Measurements from ENCODE around the gene MMRN2. TPM values are rescaled to one million over a fixed set of nuclear protein-coding genes. Genes with fewer than 3 reads are reported as not detected.
"Not testable (repeated sequence)": the region's sequence is repeated elsewhere in the genome, so short reads cannot be mapped to it uniquely, and the experiment has no call there.

Gene MMRN2
- 10 to 100 TPM; 23.1 to 77.6 (median 40.7) TPM for total RNA-seq

- Histone ChIP-seq H3K36me3 (no peaks in the 10 kb centered on the region), H3K27me3 (no peaks in the 10 kb centered on the region), H3K27ac (peak within 1 kb of the TSS; percentile 63), H3K9me3 (no peaks in the 10 kb centered on the region), H3K4me1 (peaks cover 81% of the 10 kb centered on the region), H3K4me3 (peak within 1 kb of the TSS; percentile 31)
- no peak for TF ChIP-seq POLR2A (IDR thresholded peaks at IDR 0.05)
- no peak for TF ChIP-seq CTCF (IDR thresholded peaks at IDR 0.05)
- 60% methylated on average over 9 of the region's 9 CpGs for WGBS
- no peak for DNase-seq (ENCODE audit: low spot score in 2 of 2)
These were observed at the start of gene MMRN2 for GRCh38 chr10:86957471-86958115. TSS of gene MMRN2 (minus strand) at chr10:86957615. CDS start at chr10:86957541, 74 bp downstream.

GRCh38 chr10:87007124-87007523 is 49.7 kb upstream of the MMRN2 start:
- not testable (repeated sequence) for H3K4me1 ChIP-seq; H3K9me3 ChIP-seq; H3K27me3 ChIP-seq; H3K36me3 ChIP-seq; H3K27ac ChIP-seq; H3K4me3 ChIP-seq; DNase-seq (ENCODE audit: low spot score in 2 of 2)
- 57% methylated on average over 1 of the region's 1 CpG for WGBS

GRCh38 chr10:87000491-87000890 is 43.1 kb upstream of the MMRN2 start:
- DNase-seq (ENCODE audit: low spot score in 2 of 2): no peak
- no peaks in the 10 kb centered on the region for H3K4me1 ChIP-seq
- H3K27me3 ChIP-seq: no peaks in the 10 kb centered on the region
- no peaks in the 10 kb centered on the region for H3K9me3 ChIP-seq
- TF ChIP-seq CTCF (IDR thresholded peaks at IDR 0.05) (no peak), POLR2AphosphoS5 (IDR thresholded peaks at IDR 0.05) (no peak), EP300 (IDR thresholded peaks at IDR 0.05) (no peak), POLR2A (IDR thresholded peaks at IDR 0.05) (no peak)
- H3K27ac ChIP-seq: no peak overlapping the region
- 82% methylated on average over 3 of the region's 3 CpGs for WGBS
- peaks cover 2% of the 10 kb centered on the region for H3K36me3 ChIP-seq
- no peak overlapping the region for H3K4me3 ChIP-seq

GRCh38 chr10:86999802-87000403 is 42.5 kb upstream of the MMRN2 start:
- not testable (repeated sequence) for H3K9me3 ChIP-seq; H3K4me3 ChIP-seq; DNase-seq (ENCODE audit: low spot score in 2 of 2); H3K27ac ChIP-seq; H3K4me1 ChIP-seq; H3K36me3 ChIP-seq; H3K27me3 ChIP-seq
- 67% methylated on average over 6 of the region's 6 CpGs for WGBS

GRCh38 chr10:86992929-86993328 is 35.5 kb upstream of the MMRN2 start:
- no peaks in the 10 kb centered on the region for H3K36me3 ChIP-seq
- no peak overlapping the region for H3K4me3 ChIP-seq
- H3K27me3 ChIP-seq: no peaks in the 10 kb centered on the region
- H3K4me1 ChIP-seq: peaks cover 8% of the 10 kb centered on the region
- no peak overlapping the region for H3K27ac ChIP-seq
- no peaks in the 10 kb centered on the region for H3K9me3 ChIP-seq
- WGBS: 67% methylated on average over 2 of the region's 2 CpGs
- TF ChIP-seq POLR2A (IDR thresholded peaks at IDR 0.05): no peak
- TF ChIP-seq POLR2AphosphoS5 (IDR thresholded peaks at IDR 0.05): no peak
- no peak for TF ChIP-seq EP300 (IDR thresholded peaks at IDR 0.05)
- TF ChIP-seq CTCF (IDR thresholded peaks at IDR 0.05): no peak
- no peak for DNase-seq (ENCODE audit: low spot score in 2 of 2)

GRCh38 chr10:86992456-86992855 is 35.0 kb upstream of the MMRN2 start:
- no peaks in the 10 kb centered on the region for H3K9me3 ChIP-seq
- H3K4me3 ChIP-seq: no peak overlapping the region
- TF ChIP-seq POLR2A (IDR thresholded peaks at IDR 0.05) (no peak), POLR2AphosphoS5 (IDR thresholded peaks at IDR 0.05) (no peak), CTCF (IDR thresholded peaks at IDR 0.05) (no peak), EP300 (IDR thresholded peaks at IDR 0.05) (no peak)
- no peak overlapping the region for H3K27ac ChIP-seq
- DNase-seq (ENCODE audit: low spot score in 2 of 2): no peak
- no peaks in the 10 kb centered on the region for H3K36me3 ChIP-seq
- peaks cover 8% of the 10 kb centered on the region for H3K4me1 ChIP-seq
- H3K27me3 ChIP-seq: no peaks in the 10 kb centered on the region

- not testable (repeated sequence) for H3K27me3 ChIP-seq; DNase-seq (ENCODE audit: low spot score in 2 of 2); H3K9me3 ChIP-seq; H3K27ac ChIP-seq; H3K36me3 ChIP-seq; H3K4me1 ChIP-seq; H3K4me3 ChIP-seq
- 80% methylated on average over 12 of the region's 12 CpGs for WGBS
These were observed 33.9 kb upstream of the MMRN2 start for GRCh38 chr10:86991362-86991761.
